PFSK-1 (cell line): ENCODE measurements around the gene FOXRED2.

Source experiments
- FOXP2 ChIP-seq: optimal IDR thresholded peaks from 2 replicates; pipeline ENCODE3; 2011; ENCODE audit warnings: borderline replicate concordance, control low read depth, inconsistent platforms; ENCODE audit not compliant: insufficient read depth; ENCODE audit errors: extremely low read length, extremely low read depth
- POLR2AphosphoS5 ChIP-seq: IDR thresholded peaks from 2 replicates; pipeline ENCODE4 v1.6.1; 2012; ENCODE audit warnings: low read depth, mild to moderate bottlenecking, control low read depth, low read length, moderate library complexity
- SIN3A ChIP-seq: IDR thresholded peaks from 2 replicates; pipeline ENCODE4 v1.6.1; 2012; ENCODE audit warnings: mild to moderate bottlenecking, low read length, moderate library complexity, borderline replicate concordance; ENCODE audit not compliant: insufficient read depth
- TAF1 ChIP-seq: IDR thresholded peaks from 2 replicates; pipeline ENCODE4 v1.6.1; 2012; ENCODE audit warnings: low read length, control low read depth, borderline replicate concordance; ENCODE audit not compliant: insufficient read depth
- TF ChIP-seq, protein P1 (sequence below), 2 experiments: IDR thresholded peaks; 2 replicates each; pipeline versions ENCODE4 v1.6.1 to v1.8.0; 2011 to 2012; ENCODE audit warnings: low read depth in 2 of 2, low read length in 2 of 2, control low read depth in 1 of 2, inconsistent platforms in 1 of 2, mild to moderate bottlenecking in 1 of 2, moderate library complexity in 1 of 2; ENCODE audit not compliant: insufficient read depth in 1 of 2

Gene FOXRED2

GRCh38 chr22:36442506-36443197 lies 64.2 kb downstream of the FOXRED2 start:
- TF ChIP-seq FOXP2 (no peak), POLR2AphosphoS5 (no peak), SIN3A (no peak), TAF1 (no peak)
- TF ChIP-seq, protein P1, sequence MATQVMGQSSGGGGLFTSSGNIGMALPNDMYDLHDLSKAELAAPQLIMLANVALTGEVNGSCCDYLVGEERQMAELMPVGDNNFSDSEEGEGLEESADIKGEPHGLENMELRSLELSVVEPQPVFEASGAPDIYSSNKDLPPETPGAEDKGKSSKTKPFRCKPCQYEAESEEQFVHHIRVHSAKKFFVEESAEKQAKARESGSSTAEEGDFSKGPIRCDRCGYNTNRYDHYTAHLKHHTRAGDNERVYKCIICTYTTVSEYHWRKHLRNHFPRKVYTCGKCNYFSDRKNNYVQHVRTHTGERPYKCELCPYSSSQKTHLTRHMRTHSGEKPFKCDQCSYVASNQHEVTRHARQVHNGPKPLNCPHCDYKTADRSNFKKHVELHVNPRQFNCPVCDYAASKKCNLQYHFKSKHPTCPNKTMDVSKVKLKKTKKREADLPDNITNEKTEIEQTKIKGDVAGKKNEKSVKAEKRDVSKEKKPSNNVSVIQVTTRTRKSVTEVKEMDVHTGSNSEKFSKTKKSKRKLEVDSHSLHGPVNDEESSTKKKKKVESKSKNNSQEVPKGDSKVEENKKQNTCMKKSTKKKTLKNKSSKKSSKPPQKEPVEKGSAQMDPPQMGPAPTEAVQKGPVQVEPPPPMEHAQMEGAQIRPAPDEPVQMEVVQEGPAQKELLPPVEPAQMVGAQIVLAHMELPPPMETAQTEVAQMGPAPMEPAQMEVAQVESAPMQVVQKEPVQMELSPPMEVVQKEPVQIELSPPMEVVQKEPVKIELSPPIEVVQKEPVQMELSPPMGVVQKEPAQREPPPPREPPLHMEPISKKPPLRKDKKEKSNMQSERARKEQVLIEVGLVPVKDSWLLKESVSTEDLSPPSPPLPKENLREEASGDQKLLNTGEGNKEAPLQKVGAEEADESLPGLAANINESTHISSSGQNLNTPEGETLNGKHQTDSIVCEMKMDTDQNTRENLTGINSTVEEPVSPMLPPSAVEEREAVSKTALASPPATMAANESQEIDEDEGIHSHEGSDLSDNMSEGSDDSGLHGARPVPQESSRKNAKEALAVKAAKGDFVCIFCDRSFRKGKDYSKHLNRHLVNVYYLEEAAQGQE (IDR thresholded peaks at IDR 0.05; ENCODE audit: insufficient read depth in 1 of 2, low read depth in 2 of 2, low read length in 2 of 2): no peak

DNA sequence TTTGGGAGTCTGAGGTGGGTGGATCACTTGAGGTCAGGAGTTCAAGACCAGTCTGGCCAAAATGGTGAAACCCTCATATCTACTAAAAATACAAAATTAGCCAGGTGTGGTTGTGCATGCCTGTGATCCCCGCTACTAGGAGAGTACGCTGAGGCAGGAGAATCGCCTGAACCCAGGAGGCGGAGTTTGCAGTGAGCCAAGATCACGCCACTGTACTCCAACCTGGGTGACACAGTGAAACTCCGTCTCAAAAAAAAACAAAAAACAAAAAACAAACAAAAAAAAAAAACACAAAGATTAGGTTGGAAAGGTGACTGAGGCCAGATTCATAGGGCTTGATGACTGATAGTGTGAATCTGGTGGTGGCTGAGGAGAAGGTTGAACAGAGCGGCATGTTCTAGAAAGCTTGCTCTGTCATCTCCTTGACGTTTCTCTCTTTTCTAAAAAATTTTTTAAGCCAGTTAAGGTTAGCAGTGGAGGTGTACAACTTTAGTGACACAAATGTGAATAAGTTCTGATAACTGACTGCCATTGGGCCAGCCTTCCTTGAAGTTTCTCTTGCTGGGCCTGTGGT lies 66.3 kb downstream of the FOXRED2 start:
- TF ChIP-seq POLR2AphosphoS5 (no peak), FOXP2 (no peak), SIN3A (no peak)

DNA sequence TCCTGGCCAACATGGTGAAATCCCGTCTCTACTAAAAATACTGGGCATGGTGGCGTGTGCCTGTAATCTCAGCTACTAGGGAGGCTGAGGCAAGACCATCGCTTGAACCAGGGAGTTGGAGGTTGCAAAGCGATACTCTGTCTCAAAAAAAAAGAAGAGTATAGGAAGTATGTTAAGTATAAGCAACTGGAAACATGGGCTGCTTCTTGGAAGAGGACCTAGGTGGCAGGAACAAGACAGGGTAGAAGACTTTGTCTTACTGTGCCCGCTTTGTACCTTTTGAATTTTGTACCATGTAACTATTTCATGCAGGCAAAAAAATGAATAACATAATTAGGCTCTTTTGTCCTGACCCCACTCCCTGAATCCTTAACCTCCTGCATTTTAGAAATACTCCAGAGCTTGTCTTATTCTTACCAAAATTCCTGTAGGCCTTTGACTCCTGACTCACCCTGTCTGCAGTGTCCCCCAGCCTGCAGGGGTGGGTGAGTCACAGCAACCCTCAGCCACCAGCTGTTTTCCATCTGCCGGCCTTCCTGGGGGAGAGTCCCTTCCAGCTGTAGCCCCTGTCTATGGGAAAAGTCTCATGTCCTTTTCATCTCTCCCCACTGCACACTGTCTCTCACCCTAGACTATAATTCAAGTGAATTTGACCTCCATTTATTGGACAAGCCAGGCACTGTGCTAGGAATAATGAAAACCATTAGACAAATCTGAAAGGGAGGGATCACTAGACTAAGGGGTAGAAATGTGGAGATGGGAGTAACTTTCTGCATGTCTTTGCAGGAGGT lies 67.2 kb downstream of the FOXRED2 start:
- no peak for TF ChIP-seq POLR2AphosphoS5
- peak; percentile 22 for TF ChIP-seq FOXP2
- no peak for TF ChIP-seq TAF1
- TF ChIP-seq, protein P1 (IDR thresholded peaks at IDR 0.05; ENCODE audit: insufficient read depth in 1 of 2, low read depth in 2 of 2, low read length in 2 of 2): no peak
- TF ChIP-seq SIN3A: peak; percentile 81; the same call in 1 of the 2 replicates
